Measurements from ENCODE around the gene GTSE1.

GTSE1 gene

GRCh38 chr22:46286006-46286405, 10.7 kb upstream of the GTSE1 start:
- Mint-ChIP-seq H3K27me3 (no peaks in the 10 kb centered on the region), H3K4me1 (peaks cover 9% of the 10 kb centered on the region), H3K4me3 (no peak overlapping the region), H3K9me3 (no peaks in the 10 kb centered on the region), H3K27ac (no peak overlapping the region), H3K36me3 (ENCODE audit: low read depth) (peaks cover 9% of the 10 kb centered on the region)
- no peak for ATAC-seq
- no peak for DNase-seq

- DNase-seq: no peak
- H3K4me3 Mint-ChIP-seq: peak overlapping the region; percentile 75
- no peak for ATAC-seq
- H3K4me1 Mint-ChIP-seq: peaks cover 9% of the 10 kb centered on the region
- H3K27me3 Mint-ChIP-seq: no peaks in the 10 kb centered on the region
- H3K27ac Mint-ChIP-seq: peak overlapping the region; percentile 65
- H3K36me3 Mint-ChIP-seq (ENCODE audit: low read depth): peaks cover 10% of the 10 kb centered on the region
- H3K9me3 Mint-ChIP-seq: no peaks in the 10 kb centered on the region
Observed at GRCh38 chr22:46286941-46287872, 9.5 kb upstream of the GTSE1 start.

GRCh38 chr22:46287873-46288751, 8.6 kb upstream of the GTSE1 start:
- no peaks in the 10 kb centered on the region for H3K27me3 Mint-ChIP-seq
- peak; percentile 64 for ATAC-seq
- H3K36me3 Mint-ChIP-seq (ENCODE audit: low read depth): peaks cover 14% of the 10 kb centered on the region
- no peaks in the 10 kb centered on the region for H3K9me3 Mint-ChIP-seq
- peak overlapping the region; percentile 65 for H3K27ac Mint-ChIP-seq
- peak overlapping the region; percentile 75 for H3K4me3 Mint-ChIP-seq
- peak; percentile 29 for DNase-seq
- H3K4me1 Mint-ChIP-seq: peaks cover 12% of the 10 kb centered on the region

- no peak for ATAC-seq
- no peak for DNase-seq
- H3K4me1 Mint-ChIP-seq: peaks cover 18% of the 10 kb centered on the region
- no peak overlapping the region for H3K27ac Mint-ChIP-seq
- H3K4me3 Mint-ChIP-seq: peak overlapping the region; percentile 75
- H3K9me3 Mint-ChIP-seq: no peaks in the 10 kb centered on the region
- no peaks in the 10 kb centered on the region for H3K27me3 Mint-ChIP-seq
- peaks cover 14% of the 10 kb centered on the region for H3K36me3 Mint-ChIP-seq (ENCODE audit: low read depth)
Observed at GRCh38 chr22:46288846-46289243, 7.8 kb upstream of the GTSE1 start.

GRCh38 chr22:46289244-46289891, 7.3 kb upstream of the GTSE1 start:
- ATAC-seq (no peak), DNase-seq (no peak)
- Mint-ChIP-seq H3K4me1 (peaks cover 18% of the 10 kb centered on the region), H3K4me3 (no peak overlapping the region), H3K9me3 (no peaks in the 10 kb centered on the region), H3K36me3 (ENCODE audit: low read depth) (peaks cover 9% of the 10 kb centered on the region), H3K27me3 (no peaks in the 10 kb centered on the region), H3K27ac (no peak overlapping the region)

GRCh38 chr22:46290121-46290842, 6.4 kb upstream of the GTSE1 start:
- Mint-ChIP-seq H3K36me3 (ENCODE audit: low read depth) (peaks cover 6% of the 10 kb centered on the region), H3K27ac (no peak overlapping the region)
- no peak for ATAC-seq

GRCh38 chr22:46290843-46291785, 5.6 kb upstream of the GTSE1 start:
- H3K4me3 Mint-ChIP-seq: no peak overlapping the region
- no peaks in the 10 kb centered on the region for H3K9me3 Mint-ChIP-seq
- no peaks in the 10 kb centered on the region for H3K27me3 Mint-ChIP-seq
- no peak overlapping the region for H3K27ac Mint-ChIP-seq
- H3K36me3 Mint-ChIP-seq (ENCODE audit: low read depth): peaks cover 5% of the 10 kb centered on the region
- H3K4me1 Mint-ChIP-seq: peaks cover 27% of the 10 kb centered on the region
- DNase-seq: no peak
- ATAC-seq: no peak

More at GRCh38 chr22:46290121-46290842, 6.4 kb upstream of the GTSE1 start:
- no peak overlapping the region for H3K4me3 Mint-ChIP-seq
- H3K9me3 Mint-ChIP-seq: no peaks in the 10 kb centered on the region
- H3K27me3 Mint-ChIP-seq: no peaks in the 10 kb centered on the region
- peaks cover 24% of the 10 kb centered on the region for H3K4me1 Mint-ChIP-seq
- no peak for DNase-seq

- Mint-ChIP-seq H3K9me3 (no peaks in the 10 kb centered on the region), H3K36me3 (ENCODE audit: low read depth) (peaks cover 6% of the 10 kb centered on the region), H3K4me3 (no peak overlapping the region), H3K27me3 (no peaks in the 10 kb centered on the region), H3K27ac (no peak overlapping the region), H3K4me1 (peaks cover 33% of the 10 kb centered on the region)
- ATAC-seq: no peak
- no peak for DNase-seq
Observed at GRCh38 chr22:46292173-46292572, 4.5 kb upstream of the GTSE1 start.

GRCh38 chr22:46292732-46293131, 3.9 kb upstream of the GTSE1 start:
- ATAC-seq (no peak), DNase-seq (no peak)
- Mint-ChIP-seq H3K9me3 (no peaks in the 10 kb centered on the region), H3K27ac (no peak overlapping the region), H3K4me1 (peaks cover 33% of the 10 kb centered on the region), H3K4me3 (no peak overlapping the region), H3K27me3 (no peaks in the 10 kb centered on the region), H3K36me3 (ENCODE audit: low read depth) (peaks cover 10% of the 10 kb centered on the region)

GRCh38 chr22:46293577-46294260, 3.0 kb upstream of the GTSE1 start:
- Mint-ChIP-seq H3K27ac (no peak overlapping the region), H3K4me1 (peaks cover 34% of the 10 kb centered on the region), H3K4me3 (no peak overlapping the region), H3K36me3 (ENCODE audit: low read depth) (peaks cover 15% of the 10 kb centered on the region), H3K9me3 (no peaks in the 10 kb centered on the region), H3K27me3 (peaks cover 3% of the 10 kb centered on the region)
- ATAC-seq: no peak
- DNase-seq: peak; percentile 29

GRCh38 chr22:46294784-46295183, 1.9 kb upstream of the GTSE1 start:
- peaks cover 3% of the 10 kb centered on the region for H3K27me3 Mint-ChIP-seq
- no peak overlapping the region for H3K27ac Mint-ChIP-seq
- ATAC-seq: no peak
- no peaks in the 10 kb centered on the region for H3K9me3 Mint-ChIP-seq
- H3K4me1 Mint-ChIP-seq: peaks cover 38% of the 10 kb centered on the region
- DNase-seq: no peak
- peaks cover 24% of the 10 kb centered on the region for H3K36me3 Mint-ChIP-seq (ENCODE audit: low read depth)
- H3K4me3 Mint-ChIP-seq: peak overlapping the region; percentile 88

GRCh38 chr22:46295277-46295971, 1.2 kb upstream of the GTSE1 start:
- H3K4me1 Mint-ChIP-seq: peaks cover 38% of the 10 kb centered on the region
- H3K9me3 Mint-ChIP-seq: no peaks in the 10 kb centered on the region
- H3K27me3 Mint-ChIP-seq: peaks cover 3% of the 10 kb centered on the region
- peak overlapping the region; percentile 88 for H3K4me3 Mint-ChIP-seq
- DNase-seq (no peak), ATAC-seq (no peak)
- H3K36me3 Mint-ChIP-seq (ENCODE audit: low read depth): peaks cover 26% of the 10 kb centered on the region
- peak overlapping the region; percentile 94 for H3K27ac Mint-ChIP-seq
